Measurements from ENCODE around the gene DDN. TPM values are rescaled to one million over a fixed set of nuclear protein-coding genes. Genes with fewer than 3 reads are reported as not detected.

DDN gene
- total and polyA plus RNA-seq, 2 donors (not counting 1 experiment from before 2014, with no cell fraction given), result 0.10 to 0.75 TPM

DNA sequence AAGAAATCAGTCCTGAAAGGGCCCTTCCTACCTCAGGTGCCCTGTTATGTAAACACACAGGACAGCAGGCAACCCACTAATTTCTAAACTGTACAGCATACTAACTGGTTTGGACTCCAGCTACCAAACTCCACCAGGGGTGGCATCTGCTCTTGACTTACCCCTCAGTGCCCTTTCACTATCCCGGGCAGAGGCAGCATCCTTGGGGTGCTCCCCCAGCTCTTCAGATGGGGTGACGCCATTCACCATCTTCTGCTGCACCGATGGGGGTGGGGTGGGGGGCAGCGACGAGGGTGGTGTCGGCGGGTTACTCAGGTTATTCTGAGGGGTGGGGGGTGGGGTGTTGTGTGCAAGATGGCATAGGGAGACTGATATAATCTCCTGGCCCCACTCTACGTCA lies 30.9 kb upstream of the DDN start:
- ATAC-seq (ENCODE audit: low read depth) (no peak), DNase-seq (no peak)
- intact Hi-C loops (cut with micrococcal nuclease), result no loop called here
- TF ChIP-seq, protein P1, sequence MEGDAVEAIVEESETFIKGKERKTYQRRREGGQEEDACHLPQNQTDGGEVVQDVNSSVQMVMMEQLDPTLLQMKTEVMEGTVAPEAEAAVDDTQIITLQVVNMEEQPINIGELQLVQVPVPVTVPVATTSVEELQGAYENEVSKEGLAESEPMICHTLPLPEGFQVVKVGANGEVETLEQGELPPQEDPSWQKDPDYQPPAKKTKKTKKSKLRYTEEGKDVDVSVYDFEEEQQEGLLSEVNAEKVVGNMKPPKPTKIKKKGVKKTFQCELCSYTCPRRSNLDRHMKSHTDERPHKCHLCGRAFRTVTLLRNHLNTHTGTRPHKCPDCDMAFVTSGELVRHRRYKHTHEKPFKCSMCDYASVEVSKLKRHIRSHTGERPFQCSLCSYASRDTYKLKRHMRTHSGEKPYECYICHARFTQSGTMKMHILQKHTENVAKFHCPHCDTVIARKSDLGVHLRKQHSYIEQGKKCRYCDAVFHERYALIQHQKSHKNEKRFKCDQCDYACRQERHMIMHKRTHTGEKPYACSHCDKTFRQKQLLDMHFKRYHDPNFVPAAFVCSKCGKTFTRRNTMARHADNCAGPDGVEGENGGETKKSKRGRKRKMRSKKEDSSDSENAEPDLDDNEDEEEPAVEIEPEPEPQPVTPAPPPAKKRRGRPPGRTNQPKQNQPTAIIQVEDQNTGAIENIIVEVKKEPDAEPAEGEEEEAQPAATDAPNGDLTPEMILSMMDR (IDR thresholded peaks at IDR 0.05), result no peak
- no peak for TF ChIP-seq EZH2 (IDR thresholded peaks at IDR 0.05; ENCODE audit: borderline replicate concordance, insufficient read depth, low read depth, low read length, poor library complexity, severe bottlenecking)
- Histone ChIP-seq H3K9ac (ENCODE audit: low read length) (no peak overlapping the region), H3K4me2 (replicated peaks; ENCODE audit: low read depth, low read length, poor library complexity, severe bottlenecking) (no peak overlapping the region), H3K27me3 (replicated peaks in 1 of 4; ENCODE audit: control extremely low read depth in 1 of 4, control insufficient read depth in 3 of 4, insufficient read depth in 4 of 4, low read length in 3 of 4) (no peaks in the 10 kb centered on the region), H3K36me3 (replicated peaks in 1 of 2; ENCODE audit: control extremely low read depth in 1 of 2, control insufficient read depth in 1 of 2, extremely low read depth in 1 of 2, insufficient read depth in 2 of 2, low read length in 1 of 2) (peaks cover 1 to 74% of the 10 kb centered on the region in 2 experiments), H3K4me3 (ENCODE audit: control extremely low read depth in 1 of 5, extremely low read depth in 1 of 5, insufficient read depth in 1 of 5, low read depth in 2 of 5, low read length in 4 of 5) (no peak overlapping the region), H3K27ac (ENCODE audit: low read length in 2 of 2) (no peak overlapping the region), H3K9me3 (ENCODE audit: control extremely low read depth in 1 of 3, control insufficient read depth in 2 of 3, insufficient read depth in 1 of 3, low read length in 2 of 3) (no peaks in the 10 kb centered on the region), H4K20me1 (ENCODE audit: control insufficient read depth, insufficient read depth, low read length, poor library complexity, severe bottlenecking) (peaks cover 12% of the 10 kb centered on the region), H2AFZ (ENCODE audit: insufficient read depth, low read depth, low read length, poor library complexity, severe bottlenecking) (no peak overlapping the region), H3K79me2 (ENCODE audit: control insufficient read depth, insufficient read depth, low read length) (peaks cover 15% of the 10 kb centered on the region), H3K4me1 (ENCODE audit: control insufficient read depth in 2 of 2, insufficient read depth in 2 of 2, low read length in 2 of 2) (no peaks in the 10 kb centered on the region)
- H3K27ac Mint-ChIP-seq, result no peak overlapping the region
- WGBS (ENCODE audit: insufficient coverage), result no CpG with 5 or more reads among the region's 8 CpGs
- H3K4me1 Mint-ChIP-seq, result no peaks in the 10 kb centered on the region
- no peaks in the 10 kb centered on the region for H3K9me3 Mint-ChIP-seq (ENCODE audit: insufficient read depth)
- H3K4me3 Mint-ChIP-seq, result no peak overlapping the region
- ChIA-PET CTCF (interaction anchor here (0.8 to 2.6 kb wide), 4 partner anchors 9 to 711 kb away, joined by 3 to 9 read pairs (median 4); partner anchors contain the start of gene TMBIM6), POLR2A (interaction anchor here (0.7 kb wide), 1 partner anchor 308 kb away, joined by 5 read pairs; no protein-coding TSS in a partner anchor)
- H3K27me3 Mint-ChIP-seq, result no peaks in the 10 kb centered on the region

DNA sequence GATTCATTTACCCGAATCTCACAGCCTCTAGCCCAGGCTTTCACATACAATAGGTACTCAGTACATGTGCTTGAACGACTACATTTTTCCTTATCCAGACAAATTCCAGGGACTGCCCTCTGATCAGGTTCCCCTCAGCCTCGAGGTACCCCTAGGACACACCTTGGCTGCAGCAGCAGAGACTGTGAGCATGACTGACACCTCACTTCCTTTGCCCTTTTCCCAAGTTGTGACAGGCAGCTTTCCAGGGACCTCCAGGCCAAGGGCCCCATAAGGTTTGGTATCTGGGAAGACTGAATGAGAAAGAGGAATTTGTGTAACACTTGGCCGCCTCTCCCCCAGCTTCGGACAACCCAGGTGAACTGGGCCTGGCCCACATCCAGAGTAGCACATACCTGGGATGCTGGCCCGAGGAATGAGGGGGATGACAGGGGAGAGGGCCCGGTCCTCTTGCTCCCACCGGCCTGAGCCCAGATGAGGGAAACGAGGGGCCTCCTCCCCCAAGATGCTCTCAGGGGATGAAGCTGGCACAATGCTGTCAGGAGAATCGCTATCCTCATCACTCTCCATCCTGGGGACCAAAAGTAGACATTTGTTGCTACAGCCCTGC lies 29.6 kb upstream of the DDN start:
- H3K4me3 Mint-ChIP-seq, result no peak overlapping the region
- CTCF ChIA-PET, result interaction anchor here (1.0 to 2.6 kb wide), 4 partner anchors 9 to 713 kb away, joined by 3 to 9 read pairs (median 6); partner anchors contain the start of gene TMBIM6
- Histone ChIP-seq H2AFZ (ENCODE audit: insufficient read depth, low read depth, low read length, poor library complexity, severe bottlenecking) (no peak overlapping the region), H3K9ac (ENCODE audit: low read length) (no peak overlapping the region), H3K27ac (ENCODE audit: low read length in 2 of 2) (no peak overlapping the region), H3K4me2 (replicated peaks; ENCODE audit: low read depth, low read length, poor library complexity, severe bottlenecking) (no peak overlapping the region), H3K4me1 (ENCODE audit: control insufficient read depth in 2 of 2, insufficient read depth in 2 of 2, low read length in 2 of 2) (no peaks in the 10 kb centered on the region), H3K27me3 (replicated peaks in 1 of 4; ENCODE audit: control extremely low read depth in 1 of 4, control insufficient read depth in 3 of 4, insufficient read depth in 4 of 4, low read length in 3 of 4) (no peaks in the 10 kb centered on the region), H3K79me2 (ENCODE audit: control insufficient read depth, insufficient read depth, low read length) (peaks cover 15% of the 10 kb centered on the region), H4K20me1 (ENCODE audit: control insufficient read depth, insufficient read depth, low read length, poor library complexity, severe bottlenecking) (peaks cover 12% of the 10 kb centered on the region), H3K4me3 (ENCODE audit: control extremely low read depth in 1 of 5, extremely low read depth in 1 of 5, insufficient read depth in 1 of 5, low read depth in 2 of 5, low read length in 4 of 5) (no peak overlapping the region), H3K36me3 (replicated peaks in 1 of 2; ENCODE audit: control extremely low read depth in 1 of 2, control insufficient read depth in 1 of 2, extremely low read depth in 1 of 2, insufficient read depth in 2 of 2, low read length in 1 of 2) (peaks cover 2 to 74% of the 10 kb centered on the region in 2 experiments), H3K9me3 (ENCODE audit: control extremely low read depth in 1 of 3, control insufficient read depth in 2 of 3, insufficient read depth in 1 of 3, low read length in 2 of 3) (no peaks in the 10 kb centered on the region)
- no peaks in the 10 kb centered on the region for H3K9me3 Mint-ChIP-seq (ENCODE audit: insufficient read depth)
- POLR2A ChIA-PET, result no interaction called here
- no peak for DNase-seq
- no peak for ATAC-seq (ENCODE audit: low read depth)
- no peak overlapping the region for H3K27ac Mint-ChIP-seq
- intact Hi-C loops (cut with micrococcal nuclease), result no loop called here
- H3K27me3 Mint-ChIP-seq, result no peaks in the 10 kb centered on the region
- no peak for TF ChIP-seq EZH2 (IDR thresholded peaks at IDR 0.05; ENCODE audit: borderline replicate concordance, insufficient read depth, low read depth, low read length, poor library complexity, severe bottlenecking)
- TF ChIP-seq, protein P1 (IDR thresholded peaks at IDR 0.05), result no peak
- 95% methylated on average over 9 of the region's 10 CpGs for WGBS (ENCODE audit: insufficient coverage)
- no peaks in the 10 kb centered on the region for H3K4me1 Mint-ChIP-seq

Data from B cell (primary cell).